ENCODE results near the gene PTPRT.
"Not testable (repeated sequence)": the region's sequence is repeated elsewhere in the genome, so short reads cannot be mapped to it uniquely, and the experiment has no call there.

The PTPRT gene

DNA sequence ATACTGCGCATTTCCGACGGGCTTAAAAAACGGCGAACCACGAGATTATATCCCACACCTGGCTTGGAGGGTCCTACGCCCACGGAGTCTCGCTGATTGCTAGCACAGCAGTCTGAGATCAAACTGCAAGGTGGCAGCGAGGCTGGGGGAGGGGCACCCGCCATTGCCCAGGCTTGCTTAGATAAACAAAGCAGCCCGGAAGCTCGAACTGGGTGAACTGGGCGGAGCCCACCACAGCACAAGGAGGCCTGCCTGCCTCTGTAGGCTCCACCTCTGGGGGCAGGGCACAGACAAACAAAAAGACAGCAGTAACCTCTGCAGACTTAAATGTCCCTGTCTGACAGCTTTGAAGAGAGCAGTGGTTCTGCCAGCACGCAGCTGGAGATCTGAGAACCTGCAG, 983.1 kb downstream of the PTPRT start:
- not testable (repeated sequence) for H3K4me3 Mint-ChIP-seq, H3K27ac Mint-ChIP-seq, H3K27me3 Mint-ChIP-seq, H3K36me3 Mint-ChIP-seq, H3K4me1 Mint-ChIP-seq, H3K9me3 Mint-ChIP-seq

DNA sequence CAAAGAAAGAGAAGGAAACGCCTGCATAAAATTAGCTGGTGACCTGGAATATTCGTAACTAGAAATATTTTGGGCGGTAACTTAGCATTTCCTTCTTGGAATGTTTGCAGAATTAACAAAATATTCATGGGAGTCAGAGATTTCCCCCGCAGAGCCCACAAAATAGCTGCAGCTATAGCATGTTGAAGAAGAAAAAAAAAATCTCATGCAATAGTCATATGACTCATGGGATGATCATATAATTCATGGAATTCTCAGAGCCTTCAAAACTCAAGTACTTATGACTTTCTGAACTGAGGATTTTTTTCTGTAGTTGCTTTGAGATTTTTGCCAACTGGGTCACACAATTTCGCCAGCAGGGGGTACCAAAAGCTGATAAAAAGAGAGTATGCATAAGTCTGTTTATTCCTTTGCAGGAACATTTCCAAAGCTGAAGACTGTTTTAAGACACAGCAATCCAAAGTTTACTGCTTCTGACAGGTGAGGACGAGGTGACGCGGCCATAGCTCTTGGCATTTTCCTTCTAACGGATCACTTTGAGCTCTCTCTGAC, 985.5 kb downstream of the PTPRT start:
- Mint-ChIP-seq H3K4me1 (no peaks in the 10 kb centered on the region), H3K27ac (no peak overlapping the region), H3K36me3 (no peaks in the 10 kb centered on the region), H3K9me3 (peaks cover 10% of the 10 kb centered on the region), H3K4me3 (no peak overlapping the region), H3K27me3 (peaks cover 1% of the 10 kb centered on the region)

DNA sequence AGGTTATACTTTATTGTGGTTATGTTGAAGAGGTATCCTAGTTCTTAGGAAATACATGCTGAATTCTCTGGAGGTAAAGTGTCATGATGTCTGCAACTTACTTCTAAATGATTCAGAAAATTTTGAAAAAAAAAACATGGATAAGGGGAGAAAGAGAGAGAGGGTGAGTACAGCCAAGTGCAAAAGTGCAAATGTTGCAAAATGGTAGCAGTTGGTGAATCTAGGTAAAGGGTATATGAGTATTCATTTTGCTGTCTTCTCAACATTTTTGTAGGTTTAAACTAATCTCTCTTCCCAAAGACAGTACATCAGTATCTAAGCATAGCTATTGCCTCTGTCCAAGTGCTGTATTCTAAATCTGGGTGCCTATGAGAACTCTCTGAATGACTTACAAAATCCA, 992.1 kb downstream of the PTPRT start:
- Mint-ChIP-seq H3K27me3 (no peaks in the 10 kb centered on the region), H3K9me3 (no peaks in the 10 kb centered on the region), H3K27ac (no peak overlapping the region), H3K4me3 (no peak overlapping the region), H3K36me3 (no peaks in the 10 kb centered on the region), H3K4me1 (no peaks in the 10 kb centered on the region)

DNA sequence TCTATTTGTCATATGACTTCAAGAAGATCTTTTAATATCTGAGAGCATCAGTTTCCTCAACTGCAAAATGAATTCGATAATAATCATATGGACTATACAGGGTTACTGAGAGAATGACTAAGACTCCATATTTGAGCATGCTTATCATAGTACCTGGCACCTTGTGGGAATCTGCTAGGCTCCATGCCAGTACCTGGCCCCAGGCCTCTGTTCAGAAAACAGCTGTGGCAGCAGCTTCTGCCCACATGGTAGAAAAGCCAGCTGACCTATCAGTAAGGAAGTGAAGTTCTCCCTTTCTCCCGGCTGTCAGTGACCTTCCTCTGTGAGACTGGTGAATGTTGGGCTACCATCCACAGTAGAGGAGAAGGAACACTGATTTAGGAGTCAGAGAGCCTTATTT, 996.6 kb downstream of the PTPRT start:
- Mint-ChIP-seq H3K27me3 (no peaks in the 10 kb centered on the region), H3K9me3 (no peaks in the 10 kb centered on the region), H3K27ac (no peak overlapping the region), H3K4me3 (no peak overlapping the region), H3K4me1 (no peaks in the 10 kb centered on the region), H3K36me3 (no peaks in the 10 kb centered on the region)

DNA sequence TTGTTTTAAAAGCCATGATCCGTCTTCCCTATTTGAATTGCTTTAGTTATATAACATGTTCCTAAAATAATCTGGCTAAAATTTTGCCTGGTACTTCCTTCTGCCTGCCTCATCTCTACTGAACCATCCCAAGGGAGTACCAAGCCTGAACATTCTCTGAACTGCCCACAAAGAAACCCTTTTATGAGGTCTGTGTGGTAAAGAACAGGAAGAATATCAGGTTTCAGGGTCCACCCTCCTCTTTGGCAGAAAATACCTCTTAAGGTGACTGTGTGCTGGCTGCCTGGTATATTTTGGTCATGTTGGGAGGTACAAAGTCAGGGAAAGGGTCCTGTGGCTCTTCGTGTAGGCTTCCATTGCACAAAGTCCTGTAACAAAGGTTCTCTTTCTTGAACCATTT, 997.4 kb downstream of the PTPRT start:
- Mint-ChIP-seq H3K27ac (no peak overlapping the region), H3K4me1 (no peaks in the 10 kb centered on the region), H3K9me3 (no peaks in the 10 kb centered on the region), H3K27me3 (no peaks in the 10 kb centered on the region), H3K4me3 (no peak overlapping the region), H3K36me3 (no peaks in the 10 kb centered on the region)

DNA sequence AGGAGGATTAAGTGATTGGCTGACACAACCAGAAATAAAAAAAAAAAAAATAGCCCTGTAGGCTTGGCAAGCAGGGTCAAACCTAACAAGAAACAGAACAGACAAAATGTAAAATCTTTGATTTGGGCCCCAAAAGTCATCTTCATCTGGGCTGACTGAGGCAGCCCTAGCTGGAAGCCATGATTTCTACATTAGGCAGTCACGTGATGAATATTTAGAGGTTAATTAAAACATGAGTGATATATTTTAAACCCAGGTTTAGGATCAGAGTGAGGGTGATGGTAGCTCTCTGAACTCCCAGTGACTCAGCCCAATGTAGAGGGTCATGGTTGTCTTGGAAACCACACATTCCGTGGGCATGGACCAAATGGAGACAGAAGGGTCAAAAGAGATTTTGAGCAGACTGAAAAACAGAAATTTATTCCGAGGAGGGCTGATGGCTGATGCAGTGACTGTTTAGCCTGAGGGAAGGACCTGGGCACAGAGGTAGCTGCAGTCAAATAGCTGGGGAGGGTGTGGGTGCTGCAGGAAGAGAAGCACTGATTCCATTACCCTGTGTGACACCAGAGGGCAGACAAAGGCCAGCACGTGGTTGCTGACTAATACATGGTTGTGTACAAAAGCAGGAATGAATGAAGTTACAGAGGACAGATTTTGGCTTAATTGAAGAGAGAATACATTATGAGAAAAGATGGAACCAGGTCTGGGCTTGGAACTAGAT, 998.4 kb downstream of the PTPRT start:
- Mint-ChIP-seq H3K9me3 (peaks cover 5% of the 10 kb centered on the region), H3K4me3 (no peak overlapping the region), H3K36me3 (no peaks in the 10 kb centered on the region), H3K27me3 (no peaks in the 10 kb centered on the region), H3K27ac (no peak overlapping the region), H3K4me1 (no peaks in the 10 kb centered on the region)

DNA sequence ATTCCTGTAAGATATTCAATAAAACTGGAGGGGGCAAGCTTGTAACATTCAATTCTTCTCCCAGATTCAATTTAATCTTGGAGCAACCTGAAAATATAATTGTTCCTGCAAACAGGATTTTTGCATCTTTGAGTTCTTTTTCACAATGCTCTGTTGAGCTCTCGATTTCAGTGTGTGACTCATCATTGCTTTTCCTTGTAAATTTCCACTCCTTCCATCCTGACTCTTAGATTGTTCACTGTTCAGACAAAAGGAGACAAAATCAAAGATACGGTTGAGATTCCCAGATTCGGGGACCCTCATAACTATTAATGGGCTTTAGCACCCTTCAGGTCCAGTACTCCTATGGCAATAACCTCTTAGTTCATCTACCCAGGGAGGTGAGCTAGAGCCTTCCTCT, 999.6 kb downstream of the PTPRT start:
- Mint-ChIP-seq H3K4me3 (no peak overlapping the region), H3K27ac (no peak overlapping the region), H3K4me1 (no peaks in the 10 kb centered on the region), H3K9me3 (peaks cover 5% of the 10 kb centered on the region), H3K36me3 (no peaks in the 10 kb centered on the region), H3K27me3 (no peaks in the 10 kb centered on the region)

DNA sequence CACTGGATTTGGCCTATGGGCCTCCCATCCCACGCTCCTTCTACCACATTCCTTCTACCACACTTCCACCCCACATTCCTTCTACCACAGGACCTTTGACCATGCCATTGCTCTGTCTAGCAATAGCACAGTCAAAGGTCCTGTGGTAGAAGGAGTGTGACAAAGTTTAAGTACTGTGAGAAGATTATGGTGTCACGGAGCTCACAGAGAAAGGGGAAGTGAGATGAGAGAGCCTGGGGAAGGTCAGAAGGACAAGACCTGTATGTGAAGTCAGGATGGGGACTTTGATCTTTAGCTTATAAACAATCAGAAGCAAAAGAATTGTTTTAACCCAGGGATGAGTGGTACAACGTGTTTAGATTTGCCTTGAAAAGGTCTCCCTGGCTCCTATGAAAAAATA, 1003.4 kb downstream of the PTPRT start:
- H3K9me3 Mint-ChIP-seq = peaks cover 19% of the 10 kb centered on the region

DNA sequence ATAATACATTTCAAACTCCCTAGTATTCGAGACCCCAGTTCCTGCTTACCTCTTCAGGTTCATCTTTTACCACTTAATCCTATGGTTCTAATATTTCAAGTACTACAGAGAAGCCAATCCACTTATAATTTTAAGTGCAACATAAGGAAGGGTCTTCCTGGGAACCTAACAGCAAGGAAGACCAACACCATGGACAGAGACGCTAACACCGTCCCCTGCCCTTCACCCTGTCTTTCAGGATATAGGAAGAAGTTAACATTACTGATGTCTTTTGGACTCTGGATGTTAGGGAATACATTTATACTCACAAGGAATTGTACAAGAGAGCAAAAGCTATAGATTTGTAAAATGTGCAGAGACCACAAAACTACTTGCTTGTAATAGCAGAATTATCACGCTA, 1006.6 kb downstream of the PTPRT start:
- no peak overlapping the region for H3K4me3 Mint-ChIP-seq
- H3K9me3 Mint-ChIP-seq = peaks cover 26% of the 10 kb centered on the region
- H3K27me3 Mint-ChIP-seq = peaks cover 2% of the 10 kb centered on the region
- H3K27ac Mint-ChIP-seq = no peak overlapping the region
- no peaks in the 10 kb centered on the region for H3K36me3 Mint-ChIP-seq
- no peaks in the 10 kb centered on the region for H3K4me1 Mint-ChIP-seq

More for the DNA sequence above, 1003.4 kb downstream of the PTPRT start:
- Mint-ChIP-seq H3K36me3 (no peaks in the 10 kb centered on the region), H3K4me1 (no peaks in the 10 kb centered on the region), H3K4me3 (no peak overlapping the region), H3K27ac (no peak overlapping the region), H3K27me3 (peaks cover 2% of the 10 kb centered on the region)

DNA sequence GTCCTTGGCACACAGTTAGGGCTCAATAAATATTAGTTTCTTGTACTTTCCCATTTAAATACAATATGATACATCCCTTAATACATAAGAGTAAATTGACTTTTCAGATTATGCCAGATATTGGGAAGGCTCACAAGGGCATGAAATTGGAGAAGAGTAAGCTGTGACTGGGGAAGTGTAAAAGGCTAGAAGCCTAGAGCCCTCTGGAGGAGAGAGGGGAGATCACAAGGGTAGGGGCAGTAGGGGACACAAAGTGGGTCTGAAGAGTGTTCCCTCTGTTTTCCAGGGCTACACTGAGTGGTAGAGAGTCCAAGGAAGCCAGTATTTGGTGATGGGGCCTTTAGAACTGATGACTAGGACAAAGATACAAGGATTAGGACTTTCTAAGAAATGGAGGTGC, 1008.6 kb downstream of the PTPRT start:
- no peak overlapping the region for H3K27ac Mint-ChIP-seq
- no peak overlapping the region for H3K4me3 Mint-ChIP-seq
- no peaks in the 10 kb centered on the region for H3K4me1 Mint-ChIP-seq
- peaks cover 2% of the 10 kb centered on the region for H3K27me3 Mint-ChIP-seq
- H3K9me3 Mint-ChIP-seq = peaks cover 21% of the 10 kb centered on the region
- H3K36me3 Mint-ChIP-seq = no peaks in the 10 kb centered on the region

DNA sequence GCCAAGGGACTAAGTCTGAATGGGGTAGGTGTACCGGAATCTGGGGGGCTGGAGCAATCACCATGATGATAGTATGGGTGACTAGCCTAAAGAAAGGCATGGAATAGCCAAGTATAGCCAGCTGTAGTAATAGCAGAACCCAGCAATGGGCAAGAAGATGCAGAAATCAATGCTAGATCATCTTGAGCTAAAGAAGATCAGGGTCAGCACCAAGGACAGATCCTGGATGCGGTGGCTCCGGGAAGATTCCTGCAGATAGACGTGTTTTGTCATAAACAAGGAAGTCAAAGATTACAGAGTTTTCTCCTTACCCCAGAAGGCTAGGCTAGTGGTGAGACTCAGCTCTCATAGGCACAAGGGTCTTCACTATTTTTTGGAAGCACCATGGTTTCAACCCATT, 1009.9 kb downstream of the PTPRT start:
- Mint-ChIP-seq H3K27ac (no peak overlapping the region), H3K4me1 (no peaks in the 10 kb centered on the region), H3K4me3 (no peak overlapping the region), H3K36me3 (no peaks in the 10 kb centered on the region), H3K27me3 (peaks cover 2% of the 10 kb centered on the region), H3K9me3 (peaks cover 21% of the 10 kb centered on the region)

DNA sequence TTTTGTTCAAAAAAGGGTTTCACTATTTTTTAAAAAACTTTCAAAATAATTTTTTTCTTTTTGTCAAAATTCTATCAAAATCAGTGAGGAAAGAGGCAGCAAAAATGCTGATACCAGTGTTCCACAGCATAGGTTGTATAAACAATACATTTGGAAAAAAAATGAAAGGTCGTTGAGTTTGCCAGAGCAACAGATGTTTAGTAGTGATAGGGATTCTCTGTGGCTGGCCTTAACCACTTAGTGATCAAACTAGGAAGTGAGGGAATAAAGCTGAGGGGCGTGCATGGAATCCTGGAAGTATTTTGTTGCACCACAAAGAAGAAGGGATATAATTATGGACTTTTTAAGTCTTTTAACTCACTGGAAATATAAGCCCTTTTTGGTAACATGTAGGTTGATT, 1016.3 kb downstream of the PTPRT start:
- H3K27me3 Mint-ChIP-seq = no peaks in the 10 kb centered on the region
- no peak overlapping the region for H3K27ac Mint-ChIP-seq
- H3K36me3 Mint-ChIP-seq = no peaks in the 10 kb centered on the region
- H3K9me3 Mint-ChIP-seq = no peaks in the 10 kb centered on the region
- no peak overlapping the region for H3K4me3 Mint-ChIP-seq
- H3K4me1 Mint-ChIP-seq = no peaks in the 10 kb centered on the region

DNA sequence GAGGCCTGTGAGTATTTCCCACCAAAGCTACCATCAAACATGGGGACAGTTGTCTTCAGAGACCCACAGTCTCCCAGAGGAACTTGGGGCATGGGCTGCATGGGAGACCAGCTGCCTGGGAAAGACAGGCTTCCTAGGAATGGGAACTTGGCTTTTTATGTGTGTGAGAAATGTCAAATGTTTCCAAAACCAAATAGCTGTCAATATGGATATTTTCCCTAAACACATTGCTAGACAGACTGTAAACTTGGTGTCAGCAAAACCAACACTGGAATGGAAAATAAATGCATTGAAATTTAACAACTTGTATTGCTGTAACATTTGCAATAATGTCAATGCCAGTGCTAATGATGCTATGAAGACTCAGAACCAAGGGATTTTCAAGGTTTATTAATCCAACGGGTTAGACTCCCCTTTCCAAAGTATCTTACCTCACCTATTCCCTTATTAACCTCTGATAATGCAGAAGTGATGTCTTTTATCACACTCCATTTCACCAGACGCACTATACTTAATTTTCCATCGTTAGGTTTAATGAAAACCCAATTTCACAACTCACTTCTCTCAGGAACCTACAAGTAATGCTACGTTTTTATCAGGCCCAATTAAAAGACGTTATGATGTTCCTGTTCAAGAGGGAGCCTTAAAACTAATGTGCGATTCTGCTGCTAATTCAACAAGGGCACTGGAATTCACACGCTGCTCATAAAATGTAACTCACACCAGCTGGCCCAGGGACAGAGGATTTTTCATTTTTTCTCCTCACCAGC, 1025.4 kb downstream of the PTPRT start:
- H3K27me3 Mint-ChIP-seq = peaks cover 1% of the 10 kb centered on the region
- H3K36me3 Mint-ChIP-seq = no peaks in the 10 kb centered on the region
- H3K9me3 Mint-ChIP-seq = no peaks in the 10 kb centered on the region
- H3K27ac Mint-ChIP-seq = no peak overlapping the region
- no peak overlapping the region for H3K4me3 Mint-ChIP-seq
- no peaks in the 10 kb centered on the region for H3K4me1 Mint-ChIP-seq

DNA sequence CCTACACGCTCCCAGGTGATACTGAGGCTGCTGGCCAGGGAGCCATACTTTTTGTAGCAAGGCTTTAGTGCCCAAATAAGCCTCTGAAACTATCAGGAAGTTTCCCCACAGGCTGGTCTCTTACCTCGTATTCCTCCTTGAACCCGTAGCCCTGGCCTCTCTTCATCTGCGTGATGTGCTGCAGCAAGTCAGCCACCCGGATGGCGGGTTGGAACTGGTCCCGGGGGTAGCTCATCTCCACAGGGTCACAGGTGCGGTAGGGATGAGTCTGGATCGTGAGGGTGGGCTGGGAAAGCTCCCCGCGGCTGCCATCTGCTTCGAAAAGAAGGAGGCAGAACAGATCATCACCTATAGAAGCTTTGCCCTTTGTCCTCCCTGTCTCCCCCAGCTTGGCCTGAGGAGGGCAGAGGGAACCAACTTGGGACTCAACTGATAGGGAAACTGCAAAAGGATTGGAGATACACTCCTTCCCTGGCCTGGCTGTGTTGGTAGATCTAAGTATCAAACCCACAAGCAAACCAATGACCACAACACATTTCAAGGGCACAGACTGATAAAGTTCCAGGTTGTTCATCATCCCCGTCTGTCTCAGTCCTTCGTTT, 1028.4 kb downstream of the PTPRT start:
- H3K4me1 Mint-ChIP-seq = no peaks in the 10 kb centered on the region
- peaks cover 1% of the 10 kb centered on the region for H3K27me3 Mint-ChIP-seq
- H3K9me3 Mint-ChIP-seq = no peaks in the 10 kb centered on the region
- no peaks in the 10 kb centered on the region for H3K36me3 Mint-ChIP-seq
- no peak overlapping the region for H3K27ac Mint-ChIP-seq
- H3K4me3 Mint-ChIP-seq = no peak overlapping the region

DNA sequence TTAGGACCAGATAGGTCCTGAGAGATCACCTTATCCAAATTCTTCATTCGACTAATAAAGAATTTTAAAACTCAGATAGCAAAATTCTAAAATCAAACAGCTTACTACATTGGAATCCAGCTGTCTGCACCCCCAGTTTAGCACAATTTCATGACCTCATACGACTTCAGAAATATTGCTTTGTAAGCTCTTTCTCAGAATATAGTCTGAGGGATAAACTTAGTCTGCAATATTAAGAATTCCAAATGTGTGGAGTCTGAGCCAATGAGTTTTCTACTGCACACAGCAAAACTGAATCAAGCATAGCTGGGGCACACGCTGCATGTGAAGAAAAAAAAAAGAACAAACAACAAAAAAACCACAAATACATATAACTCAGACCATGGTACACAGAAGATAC, 1029.9 kb downstream of the PTPRT start:
- Mint-ChIP-seq H3K36me3 (no peaks in the 10 kb centered on the region), H3K27me3 (peaks cover 1% of the 10 kb centered on the region), H3K27ac (no peak overlapping the region), H3K4me3 (no peak overlapping the region), H3K4me1 (no peaks in the 10 kb centered on the region), H3K9me3 (no peaks in the 10 kb centered on the region)

DNA sequence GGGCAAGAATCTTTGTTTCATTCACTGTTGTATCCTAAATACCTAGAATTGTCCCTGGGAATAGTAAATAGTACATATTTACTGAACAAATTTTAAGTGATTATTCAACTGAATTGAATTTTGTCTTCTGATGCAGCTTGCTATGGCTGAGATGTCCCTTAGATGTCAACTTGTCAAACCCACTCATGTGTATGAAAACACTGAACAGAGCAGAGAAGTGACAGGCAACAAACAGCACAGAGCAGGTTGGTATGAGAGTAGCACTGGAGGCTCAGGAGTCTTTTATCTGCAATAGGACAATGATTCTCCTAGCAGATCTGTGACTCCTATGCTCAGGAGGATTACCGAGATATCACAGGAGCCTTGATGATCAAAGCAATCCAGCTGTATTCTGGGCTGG, 1031.4 kb downstream of the PTPRT start:
- Mint-ChIP-seq H3K36me3 (no peaks in the 10 kb centered on the region), H3K27ac (no peak overlapping the region), H3K4me1 (no peaks in the 10 kb centered on the region), H3K4me3 (no peak overlapping the region), H3K9me3 (no peaks in the 10 kb centered on the region), H3K27me3 (peaks cover 1% of the 10 kb centered on the region)
